NCI-H345 treated with DMSO at 0.1 percent for 48 hours (cell line): ENCODE data around the gene WFDC9.
"Not testable (repeated sequence)": the region's sequence is repeated elsewhere in the genome, so short reads cannot be mapped to it uniquely, and the experiment has no call there.

Source experiments
- DNase-seq: peaks from one replicate; lab custom pipeline; 2025; ENCODE audit not compliant: unreplicated experiment; lab: John Stamatoyannopoulos, UW

WFDC9 gene

DNA sequence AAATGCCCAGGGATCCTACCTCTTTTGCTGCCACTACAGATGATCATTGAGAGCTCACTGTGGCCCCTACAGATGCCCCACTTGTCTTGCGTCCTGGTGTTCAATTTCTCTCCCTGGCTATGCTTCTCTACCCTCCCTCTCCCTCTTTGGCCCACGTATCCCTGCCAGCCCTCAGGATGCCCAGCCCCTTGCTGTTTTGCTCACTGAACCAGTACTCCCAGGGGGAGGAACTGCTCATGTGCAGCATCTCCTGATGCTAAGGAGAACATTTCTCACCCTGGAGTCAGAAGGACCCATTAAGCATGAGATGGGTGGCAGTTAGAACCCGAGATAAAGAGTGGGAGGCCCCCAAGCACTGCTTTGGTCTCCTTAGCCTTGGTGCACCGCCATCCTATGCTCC is at the start of gene WFDC9:
WFDC9 (minus strand) TSS at position 101 of the 400 bp plus-strand sequence. CDS start 21,103 bp downstream, outside the sequence.
- no peak for DNase-seq

DNA sequence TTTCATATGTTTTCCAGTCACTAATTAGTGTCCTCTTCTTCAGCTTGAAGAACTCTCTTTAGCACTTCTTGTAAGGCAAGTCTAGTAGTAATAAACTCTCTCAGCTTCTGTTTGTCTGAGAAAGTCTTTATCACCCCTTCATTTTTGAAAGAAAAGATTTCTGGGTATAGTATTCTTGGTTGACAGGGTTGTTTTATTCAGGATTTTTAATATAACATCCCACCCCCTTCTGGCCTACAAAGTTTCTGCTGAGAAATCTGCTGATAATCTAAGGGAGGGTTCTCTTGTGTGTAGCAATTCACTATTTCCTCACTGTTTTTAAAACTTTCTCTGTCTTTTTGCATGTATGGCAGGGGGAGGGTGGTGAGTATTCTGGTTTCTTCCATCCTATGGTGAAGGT is 48.6 kb upstream of the WFDC9 start:
- DNase-seq: no peak

DNA sequence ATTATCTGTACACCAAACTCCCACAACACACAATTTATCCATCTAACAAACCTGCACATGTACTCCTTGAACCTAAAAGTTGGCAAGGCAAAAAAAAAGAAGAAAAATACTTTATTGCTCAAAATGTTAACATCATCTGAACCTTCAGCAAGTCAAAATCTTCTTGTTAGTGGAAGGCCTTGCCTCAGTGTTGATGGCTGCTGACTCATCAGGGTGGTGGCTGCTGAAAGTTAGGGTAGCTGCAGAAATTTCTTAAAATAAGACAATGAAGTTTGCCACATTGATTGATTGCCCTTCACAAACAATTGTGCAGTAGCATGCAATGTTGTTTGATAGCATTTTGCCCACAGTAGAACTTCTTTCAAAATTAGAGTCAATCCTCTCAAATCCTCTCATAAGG is 41.7 kb upstream of the WFDC9 start:
- DNase-seq: no peak

DNA sequence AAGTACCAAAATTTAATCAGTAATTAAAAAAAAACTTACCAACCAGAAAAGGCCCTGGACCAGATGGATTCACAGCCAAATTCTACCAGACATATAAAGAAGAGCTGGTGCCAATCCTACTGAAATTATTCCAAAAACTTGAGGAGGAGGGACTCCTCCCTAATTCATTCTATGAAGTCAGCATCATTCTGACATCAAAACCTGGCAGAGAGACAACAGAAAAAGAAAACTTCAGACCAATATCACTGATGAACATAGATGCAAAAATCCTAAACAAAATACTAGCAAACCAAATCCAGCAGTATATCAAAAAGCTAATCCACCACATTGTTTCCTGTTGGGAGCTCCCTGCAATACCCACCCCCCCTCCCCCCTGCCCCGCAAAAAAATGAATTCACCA is 39.1 kb upstream of the WFDC9 start, which contains the start of gene WFDC11:
WFDC11 (minus strand) TSS at position 101 of the 400 bp plus-strand sequence. CDS start 19,639 bp downstream, outside the sequence.
- DNase-seq: no peak

DNA sequence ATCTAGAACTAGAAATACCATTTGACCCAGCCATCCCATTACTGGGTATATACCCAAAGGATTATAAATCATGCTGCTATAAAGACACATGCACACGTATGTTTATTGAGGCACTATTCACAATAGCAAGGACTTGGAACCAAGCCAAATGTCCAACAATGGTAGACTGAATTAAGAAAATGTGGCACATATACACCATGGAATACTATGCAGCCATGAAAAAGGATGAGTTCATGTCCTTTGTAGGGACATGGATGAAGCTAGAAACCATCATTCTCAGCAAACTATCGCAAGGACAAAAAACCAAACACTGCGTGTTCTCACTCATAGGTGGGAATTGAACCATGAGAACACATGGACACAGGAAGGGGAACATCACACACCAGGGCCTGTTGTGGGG is 26.0 kb upstream of the WFDC9 start:
- DNase-seq: not testable (repeated sequence)

DNA sequence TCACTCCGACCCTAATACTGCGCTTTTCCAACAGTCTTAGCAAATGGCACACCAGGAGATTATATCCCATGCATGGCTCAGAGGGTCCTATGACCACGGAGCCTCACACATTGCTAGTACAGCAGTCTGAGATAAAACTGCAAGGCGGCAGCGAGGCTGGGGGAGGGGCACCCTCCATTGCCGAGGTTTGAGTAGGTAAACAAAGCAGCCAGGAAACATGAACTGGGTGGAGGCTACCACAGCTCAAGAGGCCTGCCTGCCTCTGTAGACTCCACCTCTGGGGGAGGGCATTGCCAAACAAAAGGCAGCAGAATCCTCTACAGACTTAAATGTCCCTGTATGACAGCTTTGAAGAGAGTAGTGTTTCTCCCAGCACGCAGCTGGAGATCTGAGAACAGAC is 20.6 kb upstream of the WFDC9 start:
- peak; percentile 11 for DNase-seq

DNA sequence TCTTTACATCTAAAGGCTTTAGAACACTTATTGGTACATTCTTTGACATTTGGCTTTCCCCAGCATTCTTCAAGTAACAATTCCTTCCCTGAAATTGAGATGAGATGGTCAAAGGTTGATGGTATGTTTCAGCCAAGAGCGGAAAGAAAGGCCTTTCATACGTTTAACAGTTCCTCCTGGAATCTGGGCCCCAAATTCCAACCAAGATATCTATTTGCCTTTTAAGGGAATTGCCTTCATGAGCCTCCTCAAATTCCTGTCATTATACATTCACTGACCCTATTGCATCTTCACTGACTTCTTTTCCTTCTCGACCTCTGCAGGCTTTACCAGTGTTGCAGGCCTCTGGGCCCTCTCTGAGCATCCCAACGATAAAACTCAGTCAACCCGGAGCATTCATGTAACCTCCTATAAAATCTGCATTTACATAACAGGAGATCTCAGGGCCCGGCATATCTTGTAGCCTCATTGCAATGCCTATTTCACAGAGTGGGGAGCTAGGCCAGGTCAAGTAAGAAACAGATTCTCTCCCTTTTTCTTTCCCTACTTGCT is 18.3 kb upstream of the WFDC9 start:
- no peak for DNase-seq

DNA sequence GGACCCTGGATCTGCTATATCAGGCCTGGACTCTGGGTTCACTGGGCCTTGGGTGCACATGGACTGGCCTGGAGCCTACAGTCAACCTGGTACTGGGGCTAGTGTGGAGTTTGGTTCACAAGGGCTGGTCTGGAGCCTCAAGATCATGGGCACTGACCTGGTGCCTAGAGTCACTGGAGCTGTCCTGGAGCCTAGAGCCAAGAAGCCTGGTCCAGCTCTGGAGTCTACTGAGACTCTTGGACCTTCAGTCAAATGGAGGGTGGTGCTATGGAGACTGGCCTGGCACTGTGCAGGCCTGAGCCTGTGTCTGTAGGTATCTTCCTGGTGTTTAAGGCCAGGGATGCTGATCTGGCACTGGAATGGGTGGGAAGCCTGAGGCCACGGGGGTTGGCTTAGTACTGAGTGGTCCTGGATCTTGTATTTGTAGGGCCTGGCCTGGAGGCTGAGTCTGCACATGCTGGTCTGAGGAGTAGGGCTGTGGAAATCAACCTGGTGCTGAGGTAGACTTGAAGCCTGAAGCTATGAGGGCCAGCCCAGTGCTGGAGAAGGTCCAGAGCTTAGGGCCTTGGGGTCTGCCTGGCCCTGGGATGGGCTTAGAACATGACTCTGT is 16.5 kb upstream of the WFDC9 start:
- no peak for DNase-seq

DNA sequence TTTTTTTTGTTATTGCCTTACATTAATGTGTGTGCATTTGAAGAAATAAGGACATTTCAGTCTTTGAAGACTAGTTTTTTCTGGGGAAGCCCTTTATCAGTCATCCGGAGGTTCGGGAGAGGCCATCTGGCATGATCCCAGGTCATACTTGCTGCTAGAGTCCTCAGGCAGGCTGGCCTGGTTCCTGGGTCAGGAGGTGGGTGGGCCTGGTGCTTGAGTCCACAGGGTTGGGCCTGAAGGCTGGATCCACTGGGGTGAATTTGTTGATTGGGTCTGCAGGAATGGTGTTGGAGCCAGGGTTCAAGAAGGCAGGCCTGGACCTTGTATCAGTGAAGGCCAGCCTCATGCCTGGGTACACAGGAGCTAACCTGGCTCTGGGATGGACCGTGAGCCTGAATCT is 15.8 kb upstream of the WFDC9 start:
- DNase-seq: no peak

DNA sequence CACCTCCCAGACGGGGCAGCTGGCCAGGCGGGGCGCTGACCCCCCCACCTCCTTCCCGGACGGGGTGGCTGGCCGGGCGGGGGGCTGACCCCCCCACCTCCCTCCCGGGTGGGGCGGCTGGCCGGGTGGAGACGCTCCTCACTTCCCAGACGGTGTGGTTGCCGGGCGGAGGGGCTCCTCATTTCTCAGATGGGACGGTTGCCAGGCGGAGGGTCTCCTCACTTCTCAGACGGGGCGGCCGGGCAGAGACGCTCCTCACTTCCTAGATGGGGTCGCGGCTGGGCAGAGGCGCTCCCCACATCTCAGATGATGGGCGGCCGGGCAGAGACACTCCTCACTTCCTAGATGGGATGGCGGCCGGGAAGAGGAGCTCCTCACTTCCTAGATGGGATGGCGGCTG is 14.8 kb upstream of the WFDC9 start:
- DNase-seq: not testable (repeated sequence)

DNA sequence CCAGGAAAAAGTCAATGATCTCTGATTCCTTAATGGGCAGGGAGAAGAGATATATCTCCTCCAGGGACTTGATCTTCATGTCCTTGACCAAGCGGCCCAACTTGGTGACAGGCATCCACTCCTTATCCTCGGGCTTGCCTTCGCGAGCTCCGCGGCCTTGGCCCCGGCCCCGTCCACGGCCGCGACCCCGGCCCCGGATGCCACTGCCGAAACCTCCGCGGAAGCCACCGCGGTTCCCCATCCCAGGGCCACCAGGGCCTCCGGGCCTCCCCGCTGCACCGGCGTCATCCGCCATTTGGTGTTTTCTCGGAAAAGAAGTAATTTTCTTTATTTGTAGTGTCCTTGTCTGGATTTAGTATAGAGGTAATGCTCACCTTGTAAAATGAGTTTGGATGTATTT is 10.0 kb upstream of the WFDC9 start:
- DNase-seq: not testable (repeated sequence)

DNA sequence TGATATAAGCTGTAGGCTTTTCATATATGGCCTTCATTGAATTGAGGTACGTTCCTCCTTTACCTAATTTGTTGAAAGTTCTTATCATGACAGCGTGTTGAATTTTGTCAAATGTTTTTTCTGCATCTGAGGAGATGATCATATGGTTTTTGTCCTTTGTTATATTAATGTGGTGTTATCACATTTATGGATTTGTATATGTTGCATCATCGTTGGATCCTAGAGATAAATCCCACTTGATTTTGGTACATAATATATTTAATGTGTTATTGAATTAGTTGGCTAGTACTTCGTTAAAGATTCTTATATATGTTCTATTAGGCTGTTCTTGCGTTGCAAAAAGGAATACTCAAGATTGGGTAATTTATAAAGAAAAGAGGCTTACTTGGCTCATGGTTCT is 8.6 kb upstream of the WFDC9 start:
- DNase-seq: no peak

DNA sequence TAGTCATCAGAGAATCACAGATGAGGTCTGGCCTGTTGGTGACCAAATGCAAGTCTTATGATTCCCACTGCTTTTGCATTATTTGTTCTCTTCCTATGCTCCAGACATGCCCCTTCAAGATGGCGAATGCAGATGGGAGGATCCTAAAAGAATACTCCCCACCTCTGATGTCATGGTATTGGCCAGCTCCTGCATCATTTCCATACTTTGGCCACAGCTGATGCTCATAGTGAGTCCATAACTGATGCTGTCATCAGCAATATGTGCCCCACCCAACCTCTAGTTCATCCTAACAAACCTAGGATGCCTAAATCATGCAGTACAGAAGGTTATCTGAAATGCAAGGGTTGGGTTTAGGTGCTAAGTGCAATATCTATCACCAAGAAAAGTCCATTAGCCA is 5.4 kb upstream of the WFDC9 start:
- no peak for DNase-seq

DNA sequence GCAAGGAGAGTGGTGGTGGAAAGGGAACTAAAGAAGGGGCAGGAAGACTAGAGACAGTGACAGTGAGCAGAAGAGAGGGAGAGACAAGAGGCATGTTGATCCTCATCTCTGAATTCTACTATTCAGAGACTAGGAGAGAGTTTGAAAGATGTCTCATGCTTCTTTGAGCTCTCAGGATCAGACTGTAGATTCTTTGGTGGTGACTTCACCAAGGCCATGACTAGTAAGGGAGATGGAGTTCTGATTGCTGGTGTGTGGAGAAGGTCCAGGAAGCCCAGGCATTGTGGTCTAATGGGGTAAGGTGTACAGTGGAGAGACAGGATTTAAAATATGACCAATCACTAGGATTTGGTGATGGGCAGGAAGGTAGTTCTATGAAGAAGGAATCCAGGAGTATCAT is 713 bp downstream of the WFDC9 start:
- no peak for DNase-seq

DNA sequence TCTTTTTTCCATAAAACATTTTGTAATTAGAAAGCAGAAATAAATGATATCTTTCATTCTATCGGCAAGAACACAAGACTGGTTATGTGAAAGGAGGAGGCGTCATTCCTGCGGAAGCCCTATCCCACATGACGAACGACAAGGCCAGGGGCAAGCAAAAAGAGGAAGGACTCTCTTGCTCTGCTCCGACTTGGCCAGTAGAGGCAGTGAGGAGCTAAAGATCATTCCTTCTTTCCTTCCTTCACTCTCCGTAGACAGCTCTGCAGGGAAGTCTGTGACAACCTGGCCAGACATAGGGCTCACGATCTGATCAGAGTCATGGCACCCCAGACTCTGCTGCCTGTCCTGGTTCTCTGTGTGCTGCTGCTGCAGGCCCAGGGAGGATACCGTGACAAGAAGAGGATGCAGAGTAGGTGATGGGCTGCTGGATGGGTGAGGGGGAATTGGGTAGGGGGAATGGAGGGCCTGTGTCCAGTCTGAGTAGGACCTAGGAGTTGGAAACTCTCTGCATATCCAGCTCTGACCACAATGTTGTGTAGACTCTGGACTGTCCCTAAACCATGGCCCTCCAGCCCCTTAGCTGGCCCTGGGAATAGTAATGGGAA is 1.5 kb downstream of the WFDC9 start, which contains the start of gene WFDC10A:
WFDC10A (plus strand) TSS at position 244 of the 605 bp plus-strand sequence; CDS start at position 319, 75 bp downstream.
- no peak for DNase-seq

DNA sequence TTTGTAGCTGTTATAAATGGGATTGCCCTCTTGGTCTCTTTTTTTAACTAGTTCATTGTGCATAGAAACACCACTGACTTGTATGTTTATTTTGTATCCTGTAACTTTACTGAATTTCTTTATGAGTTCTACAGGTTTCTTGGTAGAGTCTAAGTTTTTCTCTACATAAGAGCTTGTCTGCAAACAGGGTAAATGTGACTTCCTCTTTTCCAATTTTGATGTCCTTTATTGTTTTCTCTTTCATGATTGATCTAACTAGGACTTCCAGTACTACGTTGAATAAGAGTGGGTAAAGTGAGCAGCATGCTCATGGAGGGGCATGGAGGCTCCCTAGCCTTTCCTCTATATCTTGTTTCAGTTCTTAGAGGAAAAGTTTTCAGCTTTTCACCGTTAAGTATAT is 4.5 kb downstream of the WFDC9 start:
- no peak for DNase-seq

DNA sequence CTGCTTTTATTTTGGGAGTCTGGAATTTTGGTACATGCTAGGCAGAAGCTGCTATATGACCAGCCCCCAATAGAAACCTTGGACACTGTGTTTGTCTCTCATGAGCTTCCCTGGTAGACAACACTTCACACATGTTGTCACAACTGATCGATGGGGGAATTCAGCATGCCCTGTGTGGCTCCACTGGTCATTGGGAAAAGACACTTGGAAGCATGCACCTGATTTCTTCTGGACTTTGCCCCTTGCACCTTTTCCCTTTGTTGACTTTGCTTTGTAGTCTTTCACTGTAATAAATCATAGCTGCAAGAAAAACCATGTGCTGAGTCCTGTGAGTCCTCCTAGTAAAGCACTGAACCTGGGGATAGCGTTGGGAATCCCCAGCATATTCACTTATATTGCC is 9.5 kb downstream of the WFDC9 start:
- no peak for DNase-seq

DNA sequence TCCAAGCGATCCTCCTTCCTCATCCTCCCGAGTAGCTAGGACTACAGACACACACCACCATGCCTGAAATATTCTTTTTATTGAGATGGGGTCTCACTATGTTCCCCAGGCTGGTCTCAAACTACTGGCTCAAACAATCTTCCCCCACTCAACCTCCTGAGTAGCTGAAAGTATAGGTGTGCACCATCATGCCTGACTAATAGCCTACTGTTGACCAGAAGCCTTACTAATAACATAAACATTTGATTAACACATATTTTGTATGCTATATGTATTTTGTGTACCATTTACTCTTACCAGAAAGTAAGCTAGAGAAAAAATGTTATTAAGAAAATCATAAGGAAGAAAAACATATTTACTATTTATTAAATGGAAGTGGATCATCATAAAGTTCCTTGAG is 13.5 kb downstream of the WFDC9 start:
- no peak for DNase-seq

DNA sequence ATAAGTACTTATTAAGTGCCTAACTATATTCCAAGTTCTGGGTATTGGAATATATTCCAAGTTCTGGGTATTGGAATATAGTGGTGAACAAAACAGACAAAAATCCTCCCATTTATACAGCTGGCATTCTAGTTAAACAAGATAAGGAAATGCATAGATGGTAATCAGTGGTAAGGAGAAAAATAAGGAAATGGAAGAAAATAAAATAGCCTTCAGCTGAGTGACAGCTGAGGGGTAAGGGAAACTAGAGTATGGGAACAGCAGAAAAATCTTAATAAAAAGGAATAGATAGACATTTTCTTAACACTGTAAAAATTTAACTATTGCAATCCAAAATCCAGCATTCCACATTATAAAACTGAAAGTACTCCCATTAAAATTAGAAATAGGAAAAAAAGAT is 18.8 kb downstream of the WFDC9 start:
- DNase-seq: no peak

DNA sequence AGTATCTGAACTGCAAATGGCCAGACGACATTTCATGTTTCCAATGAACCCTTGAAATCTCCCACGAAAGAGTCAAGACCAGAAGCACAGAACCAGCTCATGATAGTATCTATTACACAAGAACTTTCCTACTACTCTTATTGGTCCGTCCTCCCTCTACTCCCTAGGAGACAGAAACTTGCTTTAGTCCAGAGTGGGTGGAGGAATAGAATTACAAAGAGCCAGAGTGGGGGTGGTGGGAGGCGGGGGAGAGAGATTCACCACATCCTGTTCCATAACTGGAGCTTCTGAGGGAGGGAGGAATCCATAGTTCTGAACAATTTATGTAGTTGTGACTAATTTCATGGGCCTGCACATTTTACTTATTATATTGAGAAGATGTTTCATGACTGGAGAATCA is 20.0 kb downstream of the WFDC9 start:
- DNase-seq: no peak

DNA sequence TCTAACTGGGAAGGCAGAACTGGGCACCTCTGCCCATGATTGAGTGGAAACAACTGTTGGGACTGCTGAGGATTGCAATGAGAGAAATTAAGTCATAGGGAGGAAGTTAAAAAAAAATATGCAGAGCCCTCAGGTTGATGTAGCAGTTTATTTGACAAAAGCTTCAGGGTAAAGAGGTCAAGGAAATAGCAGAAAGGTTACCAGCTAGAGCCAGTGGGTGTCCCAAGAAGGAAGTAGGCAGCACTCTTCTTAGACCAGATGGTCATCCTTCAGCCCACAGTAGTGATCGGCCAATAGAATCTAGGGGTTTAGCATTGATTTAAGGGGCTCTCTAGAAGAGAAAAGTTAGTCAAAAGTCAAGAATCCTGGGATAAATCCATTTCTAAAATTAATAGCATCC is 23.3 kb downstream of the WFDC9 start:
- DNase-seq: no peak

DNA sequence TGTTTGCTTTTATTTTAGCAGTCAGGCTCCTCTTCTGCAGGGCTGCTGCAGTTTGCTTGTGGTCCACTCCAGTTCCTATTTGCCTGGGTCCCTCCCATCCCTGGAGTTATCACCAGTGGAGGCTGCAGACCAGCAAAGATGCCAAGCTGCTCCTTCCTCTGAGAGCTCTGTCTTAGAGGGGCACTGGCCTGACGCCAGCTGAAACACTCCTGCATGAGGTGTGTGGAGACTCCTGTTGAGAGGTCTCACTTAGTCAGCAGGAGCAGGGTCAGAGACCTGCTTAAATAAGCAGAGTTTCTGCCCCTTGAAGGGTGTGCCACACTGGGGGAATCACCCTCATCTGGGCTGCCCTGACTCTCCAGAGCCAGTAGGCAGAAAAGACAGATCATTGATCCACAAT is 35.8 kb downstream of the WFDC9 start:
- DNase-seq: no peak

DNA sequence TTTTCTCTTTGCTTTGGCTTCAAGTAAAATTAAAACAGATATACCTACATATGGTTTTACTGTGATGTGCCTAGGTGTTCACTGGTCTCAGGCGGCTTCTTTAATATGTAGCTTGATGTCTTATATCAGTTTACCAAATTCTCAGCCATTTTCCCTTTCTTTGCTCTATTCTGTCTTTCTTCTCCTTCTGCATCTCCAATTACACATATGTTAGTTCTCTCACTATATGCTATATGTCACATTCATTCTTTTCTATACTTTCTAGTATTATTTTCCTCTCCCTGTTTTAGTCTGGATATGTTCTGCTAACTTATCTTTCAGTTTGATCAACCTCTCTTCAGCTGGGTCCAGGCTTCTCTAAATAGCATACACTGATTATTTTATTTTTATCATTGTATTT is 37.6 kb downstream of the WFDC9 start:
- no peak for DNase-seq
